Esophagus squamous epithelium (tissue), 4 donors: ENCODE results near the gene HLA-DQB1.

Experiments
- CTCF ChIP-seq, 6 experiments: fragments of 450-650 bp in 4 of 6; fragments of 200-600 bp in 2 of 6; sonication (generic) in 2 of 6; IDR thresholded peaks; one replicate each; pipeline ENCODE4 v1.5.1; 2016 to 2019; ENCODE audit warnings: antibody characterized with exemption in 6 of 6, mild to moderate bottlenecking in 4 of 6, moderate library complexity in 4 of 6
- POLR2A ChIP-seq, 4 donors: fragments of 450-650 bp; IDR thresholded peaks; one replicate each; pipeline ENCODE4 v1.6.1; 2017; ENCODE audit warnings: antibody characterized with exemption in 4 of 4, mild to moderate bottlenecking in 4 of 4, moderate library complexity in 3 of 4

- TF ChIP-seq POLR2A (IDR thresholded peaks at IDR 0.05), result no peak
- TF ChIP-seq CTCF (IDR thresholded peaks at IDR 0.05), result no peak
Observed at GRCh38 chr6:32655203-32655710, 11.2 kb downstream of the HLA-DQB1 start.
